Psoas muscle (tissue), 8 donors: ENCODE results near the gene TMEM250. TPM values are rescaled to one million over a fixed set of nuclear protein-coding genes. Genes with fewer than 3 reads are reported as not detected.
A peak's percentile ranks its signal among the peaks of the same experiment; 100 is the strongest.

ENCODE experiments used
- ATAC-seq, 4 donors: fragments of 200-7000 bp; cut with Tn5 transposase; one replicate each; pipeline ENCODE4 v1.9.1; 2020; ENCODE audit warnings: moderate library complexity in 3 of 4, mild to moderate bottlenecking in 2 of 4
- DNase-seq, 2 donors: peaks; one replicate each; pipeline ENCODE4 v3.0.0-alpha.2; 2020
- H3K27ac ChIP-seq: fragments of 200-600 bp; one replicate; pipeline ENCODE4 v1.8.0; 2022
- H3K27me3 ChIP-seq, 3 donors: fragments of 200-600 bp in 1 of 3; one replicate each; pipeline versions ENCODE4 v1.6.1 to v1.8.0; 2013 to 2022; ENCODE audit warnings: low read length in 2 of 3, mild to moderate bottlenecking in 2 of 3, moderate library complexity in 1 of 3; ENCODE audit not compliant: insufficient read depth in 3 of 3
- H3K36me3 ChIP-seq, 2 donors: fragments of 200-600 bp in 1 of 2; one replicate each; pipeline versions ENCODE4 v1.6.1 to v1.8.0; 2013 to 2022; ENCODE audit warnings: low read depth in 1 of 2, mild to moderate bottlenecking in 1 of 2, moderate library complexity in 1 of 2; ENCODE audit not compliant: insufficient read depth in 1 of 2
- H3K4me1 ChIP-seq: fragments of 200-600 bp; one replicate; pipeline ENCODE4 v1.8.0; 2022
- H3K4me3 ChIP-seq: fragments of 200-600 bp; one replicate; pipeline ENCODE4 v1.8.0; 2022; ENCODE audit warnings: mild to moderate bottlenecking
- H3K9me3 ChIP-seq: fragments of 200-600 bp; one replicate; pipeline ENCODE4 v1.8.0; 2022
- WGBS, 3 donors: extraction: QIAGEN DNeasy Blood & Tissue Kit; methylation state at CpG; one replicate each; pipeline versions ENCODE4 v1.1.6 to v1.1.7; 2013; 5-methylcytosine and 5-hydroxymethylcytosine counted together
- intact Hi-C, 2 donors: fragments of 100-400 bp; cut with DNase I; formaldehyde crosslinking; loops; one replicate each; pipeline versions ENCODE4 v1.11.0 to v1.14.2; 2022
- polyA plus RNA-seq, 3 donors: library from polyadenylated mRNA; stranded (reverse); fragments of 200-250 nt; gene quantifications; one replicate each; pipeline ENCODE4 v1.2.3, GENCODE V29; 2013
- total RNA-seq, 4 donors: library from RNA; stranded (reverse); fragmentation: NEBNext Ultra II Directional in 2 of 4; extraction: Animal tissue kit (Norgen Biotek cat#: 25700) in 2 of 4; gene quantifications; one replicate each; pipeline versions ENCODE4 v1.2.1 to v1.2.4, GENCODE V29; 2021 to 2023
- TF ChIP-seq, protein P1 (sequence below): fragments of 200-600 bp; IDR thresholded peaks from one replicate; pipeline ENCODE4 v1.8.0; 2022; ENCODE audit warnings: antibody characterized with exemption
- donor health status: healthy with polysubstance abuse.
- donor health status: DM: no; HTN: no; CAD: no; lungs with moderate emphysema.
- donor health status: Bipolar disorder and iron deficiency.
- donor health status: healthy.
- donor health status: DM: yes; HTN: yes; CAD: no.
- donor health status: DM: no; HTN: no; CAD: no.
- donor health status: DM: no; HTN: no; CAD: no.
- donor health status: DM: yes; HTN: yes; CAD: no.

Gene TMEM250
- total and polyA plus RNA-seq, 7 donors: 17.3 to 49.5 (median 27.8) TPM

DNA sequence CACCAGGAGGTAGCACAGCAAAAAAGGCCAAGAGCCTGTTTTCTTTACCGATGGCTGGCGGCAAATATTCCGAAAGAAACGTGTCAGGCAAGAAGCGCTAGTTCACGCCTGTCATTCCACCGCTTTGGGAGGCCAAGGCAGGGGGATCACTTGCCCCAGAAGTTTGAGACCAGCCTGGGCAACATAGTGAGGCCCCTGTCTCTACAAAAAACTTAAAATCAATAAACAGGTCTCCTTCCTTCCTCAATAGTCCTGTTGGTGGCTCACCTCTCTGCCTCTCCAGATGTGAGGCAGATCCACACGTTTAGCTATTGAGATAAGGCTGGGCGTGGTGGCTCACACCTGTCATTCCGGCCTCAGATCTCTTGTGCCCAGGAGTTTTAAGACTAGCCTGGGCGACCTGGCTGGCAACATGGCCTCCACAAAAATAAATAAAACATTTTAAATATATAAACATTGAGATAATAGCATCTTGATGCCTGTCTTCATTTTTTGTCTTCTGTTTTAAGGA lies 1.3 kb upstream of the TMEM250 start:
- Histone ChIP-seq H3K27ac (peak overlapping the region; percentile 96), H3K9me3 (no peaks in the 10 kb centered on the region), H3K36me3 (peaks cover 2 to 14% of the 10 kb centered on the region in 2 donors), H3K4me3 (peak overlapping the region; percentile 93), H3K4me1 (peaks cover 27% of the 10 kb centered on the region), H3K27me3 (no peaks in the 10 kb centered on the region)
- no peak for ATAC-seq
- intact Hi-C loops: loop anchor here (5.0 to 10.0 kb wide), 4 partner anchors 33 to 515 kb away; partner anchors contain the start of gene KCNT1 (in 1 of the 2)
- TF ChIP-seq, protein P1, sequence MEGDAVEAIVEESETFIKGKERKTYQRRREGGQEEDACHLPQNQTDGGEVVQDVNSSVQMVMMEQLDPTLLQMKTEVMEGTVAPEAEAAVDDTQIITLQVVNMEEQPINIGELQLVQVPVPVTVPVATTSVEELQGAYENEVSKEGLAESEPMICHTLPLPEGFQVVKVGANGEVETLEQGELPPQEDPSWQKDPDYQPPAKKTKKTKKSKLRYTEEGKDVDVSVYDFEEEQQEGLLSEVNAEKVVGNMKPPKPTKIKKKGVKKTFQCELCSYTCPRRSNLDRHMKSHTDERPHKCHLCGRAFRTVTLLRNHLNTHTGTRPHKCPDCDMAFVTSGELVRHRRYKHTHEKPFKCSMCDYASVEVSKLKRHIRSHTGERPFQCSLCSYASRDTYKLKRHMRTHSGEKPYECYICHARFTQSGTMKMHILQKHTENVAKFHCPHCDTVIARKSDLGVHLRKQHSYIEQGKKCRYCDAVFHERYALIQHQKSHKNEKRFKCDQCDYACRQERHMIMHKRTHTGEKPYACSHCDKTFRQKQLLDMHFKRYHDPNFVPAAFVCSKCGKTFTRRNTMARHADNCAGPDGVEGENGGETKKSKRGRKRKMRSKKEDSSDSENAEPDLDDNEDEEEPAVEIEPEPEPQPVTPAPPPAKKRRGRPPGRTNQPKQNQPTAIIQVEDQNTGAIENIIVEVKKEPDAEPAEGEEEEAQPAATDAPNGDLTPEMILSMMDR: no peak
- DNase-seq: no peak
- 33 to 58% (median 38%) methylated on average over 11 of the region's 11 CpGs for WGBS, 3 donors

DNA sequence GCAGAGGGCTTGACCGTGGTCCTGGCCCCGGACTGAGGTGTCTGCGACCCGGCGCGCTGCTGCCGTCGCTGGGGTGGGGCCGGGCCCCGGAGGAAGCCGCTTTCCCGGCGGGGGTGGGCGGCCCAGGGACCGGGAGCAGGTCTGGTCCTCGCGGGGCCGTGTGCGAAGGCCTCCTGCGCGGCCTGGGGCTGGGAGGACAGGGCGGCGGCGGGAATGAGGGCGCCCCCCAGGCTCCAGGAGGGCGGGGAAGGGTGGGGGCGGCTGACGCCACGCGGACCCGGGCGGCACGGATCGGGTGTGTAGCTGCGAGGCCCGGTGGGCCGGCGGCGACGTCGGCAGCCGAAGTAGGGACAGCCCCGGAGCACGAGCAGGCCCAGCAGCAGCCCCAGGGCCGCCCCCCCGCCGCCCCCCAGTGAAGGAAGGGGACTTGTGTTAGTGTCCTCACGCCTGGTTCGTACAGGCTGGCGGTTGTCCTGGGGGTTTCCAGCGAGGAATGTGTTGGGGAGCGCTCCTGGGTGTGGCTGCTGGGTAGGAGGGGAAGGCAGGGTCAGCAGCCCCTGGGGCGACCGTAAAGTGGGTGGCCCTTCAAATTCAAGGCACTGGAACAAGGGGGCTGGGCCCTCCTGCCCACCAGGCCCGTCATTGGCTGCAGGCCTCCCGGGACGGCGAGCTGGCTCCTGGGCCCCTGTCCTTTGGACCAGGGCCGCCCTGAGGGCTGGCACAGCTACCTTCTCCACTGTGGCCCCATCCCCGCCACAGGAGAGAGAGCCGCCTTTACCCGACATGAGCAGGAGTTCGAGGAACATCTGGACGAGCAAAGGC lies 597 bp upstream of the TMEM250 start:
- 1 to 3% (median 1%) methylated on average over 47 to 64 of the region's 64 CpGs for WGBS, 3 donors
- H3K9me3 ChIP-seq: no peaks in the 10 kb centered on the region
- H3K27me3 ChIP-seq: no peaks in the 10 kb centered on the region
- H3K4me1 ChIP-seq: peaks cover 27% of the 10 kb centered on the region
- H3K27ac ChIP-seq: peak overlapping the region; percentile 96
- ATAC-seq: peak in 3 of 4 donors; percentile 4 to 32 (median 22)
- TF ChIP-seq, protein P1: peak; percentile 1
- peak; percentile 51 to 77 for DNase-seq
- intact Hi-C loops: no loop called here
- H3K36me3 ChIP-seq: peaks cover 2 to 19% of the 10 kb centered on the region in 2 donors
- H3K4me3 ChIP-seq: peak overlapping the region; percentile 93

DNA sequence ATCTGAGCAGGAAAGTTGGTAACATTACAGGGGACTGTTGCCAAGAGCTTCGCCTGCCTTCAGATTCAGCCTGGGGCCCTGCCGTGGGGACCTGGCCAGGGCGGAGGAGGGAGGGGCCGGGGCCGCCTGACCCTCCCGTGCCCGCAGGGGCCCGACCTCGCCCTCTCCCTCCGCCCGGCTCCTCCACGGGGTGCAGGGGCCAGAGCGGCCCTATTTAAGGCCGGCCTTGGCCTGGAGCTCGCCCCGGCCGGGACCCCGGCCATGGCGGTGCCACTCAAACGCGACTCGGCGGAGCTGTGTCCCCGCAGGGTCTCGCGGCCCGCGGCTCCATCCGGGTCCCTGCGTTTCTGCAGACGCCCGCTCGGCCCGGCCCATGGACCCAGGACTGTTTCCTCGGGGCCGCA lies 757 bp downstream of the TMEM250 start:
- intact Hi-C loops: no loop called here
- peaks cover 24% of the 10 kb centered on the region for H3K4me1 ChIP-seq

DNA sequence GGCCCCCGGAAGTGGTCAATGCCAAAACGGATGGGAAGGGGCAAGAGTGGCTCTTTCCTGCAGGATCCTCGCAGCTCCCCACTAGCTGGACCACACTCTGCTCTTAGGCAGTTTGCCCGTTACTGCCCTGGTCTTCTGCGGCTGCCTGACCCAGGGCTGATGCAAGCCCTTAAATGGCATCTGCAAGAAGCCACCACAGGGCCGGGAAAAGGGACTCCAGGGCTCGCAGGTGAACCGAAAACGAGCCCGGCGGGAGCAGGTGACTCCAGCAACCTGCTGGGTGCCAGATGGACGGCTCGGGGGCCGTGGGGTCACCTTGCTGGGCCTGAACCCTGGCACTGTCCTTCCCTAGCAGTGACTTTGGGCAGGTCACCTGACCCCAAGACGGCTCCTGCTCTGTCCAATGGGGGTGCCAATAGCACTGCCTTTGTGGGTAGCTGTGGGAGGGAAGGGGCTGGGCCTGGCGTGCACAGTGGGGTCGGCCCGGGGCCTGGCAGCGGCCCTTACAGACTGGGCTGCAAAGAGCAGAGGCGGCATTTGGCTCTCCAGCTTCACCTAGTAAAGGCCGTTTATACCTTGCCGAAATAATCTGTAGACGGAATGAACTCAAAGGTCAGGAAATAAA lies 1.3 kb downstream of the TMEM250 start:
- Histone ChIP-seq H3K27me3 (no peaks in the 10 kb centered on the region), H3K27ac (peak overlapping the region; percentile 96), H3K9me3 (no peaks in the 10 kb centered on the region), H3K4me3 (peak overlapping the region; percentile 93), H3K36me3 (peaks cover 2 to 31% of the 10 kb centered on the region in 2 donors), H3K4me1 (peaks cover 20% of the 10 kb centered on the region)
- WGBS, 3 donors: 22 to 40% (median 26%) methylated on average over 23 of the region's 23 CpGs
- peak in 3 of 4 donors; percentile 11 to 21 (median 16) for ATAC-seq
- TF ChIP-seq, protein P1: no peak
- no peak for DNase-seq
- intact Hi-C loops: no loop called here

More for the DNA sequence above, 757 bp downstream of the TMEM250 start:
- H3K27me3 ChIP-seq: no peaks in the 10 kb centered on the region
- H3K36me3 ChIP-seq: peaks cover 2 to 31% of the 10 kb centered on the region in 2 donors
- H3K4me3 ChIP-seq: peak overlapping the region; percentile 93
- TF ChIP-seq, protein P1: no peak
- no peaks in the 10 kb centered on the region for H3K9me3 ChIP-seq
- DNase-seq (no peak), ATAC-seq (peak in 3 of 4 donors; percentile 2 to 11 (median 10))
- WGBS, 3 donors: 0 to 2% (median 0%) methylated on average over 28 to 36 of the region's 36 CpGs
- H3K27ac ChIP-seq: peak overlapping the region; percentile 96
